Effector memory CD8-positive, alpha-beta T cell (primary cell): ENCODE data around the gene PTBP3.
"Not testable (repeated sequence)": the region's sequence is repeated elsewhere in the genome, so short reads cannot be mapped to it uniquely, and the experiment has no call there.

Source experiments
- ATAC-seq: fragments of 150-1000 bp; cut with Tn5 transposase; replicated peaks from 2 replicates; pipeline ENCODE4 v1.10.0; 2021; ENCODE audit warnings: mild to moderate bottlenecking, moderate library complexity
- DNase-seq, 3 experiments: peaks; one replicate each; pipeline ENCODE4 v3.0.0; 2021
- H3K27ac Mint-ChIP-seq, 2 donors: one replicate each; pipeline ENCODE4 v1.8.0; 2022; ENCODE audit warnings: mild to moderate bottlenecking in 2 of 2, mixed read lengths in 2 of 2, moderate library complexity in 2 of 2
- H3K27me3 Mint-ChIP-seq, 2 donors: one replicate each; pipeline ENCODE4 v1.8.0; 2022; ENCODE audit warnings: mixed read lengths in 2 of 2
- H3K36me3 Mint-ChIP-seq: one replicate; pipeline ENCODE4 v1.8.0; 2022; ENCODE audit warnings: mild to moderate bottlenecking, moderate library complexity, mixed read lengths; ENCODE audit not compliant: insufficient read depth
- H3K4me1 Mint-ChIP-seq, 2 donors: one replicate each; pipeline ENCODE4 v1.8.0; 2022; ENCODE audit warnings: low read depth in 2 of 2, mixed read lengths in 2 of 2
- H3K4me3 Mint-ChIP-seq, 2 donors: one replicate each; pipeline ENCODE4 v1.8.0; 2022; ENCODE audit warnings: mild to moderate bottlenecking in 2 of 2, mixed read lengths in 2 of 2, moderate library complexity in 2 of 2
- H3K9me3 Mint-ChIP-seq, 2 donors: one replicate each; pipeline ENCODE4 v1.8.0; 2022; ENCODE audit warnings: mixed read lengths in 2 of 2

PTBP3 gene

DNA sequence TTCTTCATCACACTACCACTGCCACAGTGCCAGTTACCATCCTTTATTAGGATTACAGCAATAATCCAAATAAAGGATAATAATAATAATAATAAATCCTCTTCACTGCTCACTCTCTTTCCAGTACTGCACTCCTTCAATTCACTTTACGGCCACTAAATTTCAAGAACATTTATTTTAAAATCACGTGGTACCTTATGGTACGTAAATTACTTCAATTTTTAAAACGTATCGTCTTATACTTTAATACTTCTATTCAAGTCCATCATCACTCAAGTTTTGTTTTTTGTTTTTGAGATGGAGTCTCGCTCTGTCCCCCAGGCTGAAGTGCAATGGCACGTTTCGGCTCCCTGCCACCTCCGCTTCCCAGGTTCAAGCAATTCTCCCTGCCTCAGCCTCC lies 36.5 kb downstream of the PTBP3 start:
- peaks cover 40 to 65% of the 10 kb centered on the region in 2 donors for H3K4me1 Mint-ChIP-seq
- DNase-seq: no peak
- no peaks in the 10 kb centered on the region for H3K27me3 Mint-ChIP-seq
- no peak overlapping the region for H3K4me3 Mint-ChIP-seq
- no peak overlapping the region for H3K27ac Mint-ChIP-seq
- no peak for ATAC-seq
- no peaks in the 10 kb centered on the region for H3K9me3 Mint-ChIP-seq
- H3K36me3 Mint-ChIP-seq: peaks cover 26% of the 10 kb centered on the region

DNA sequence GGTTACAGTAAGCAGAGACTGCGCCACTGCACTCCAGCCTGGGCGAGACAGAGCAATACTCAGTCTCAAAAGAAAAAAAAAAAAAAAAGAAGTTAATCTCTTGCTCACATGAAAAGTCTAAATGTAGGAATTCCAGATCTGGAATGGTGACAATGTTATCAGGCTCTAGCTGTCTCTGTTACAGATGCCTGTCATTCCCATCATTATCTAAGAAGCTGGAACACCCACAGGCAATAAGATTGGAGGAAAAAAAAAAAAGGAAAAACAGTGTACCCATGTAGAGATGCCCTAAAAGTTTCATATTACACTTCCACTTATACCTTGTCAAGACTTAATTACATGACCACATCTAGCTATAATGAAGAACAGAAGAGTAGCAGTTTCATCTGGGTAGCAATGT lies 38.2 kb downstream of the PTBP3 start:
- H3K4me3 Mint-ChIP-seq: no peak overlapping the region
- H3K27ac Mint-ChIP-seq: no peak overlapping the region
- H3K36me3 Mint-ChIP-seq: peaks cover 33% of the 10 kb centered on the region
- DNase-seq (no peak), ATAC-seq (no peak)
- no peaks in the 10 kb centered on the region for H3K9me3 Mint-ChIP-seq
- peaks cover 35 to 60% of the 10 kb centered on the region in 2 donors for H3K4me1 Mint-ChIP-seq
- no peaks in the 10 kb centered on the region for H3K27me3 Mint-ChIP-seq

DNA sequence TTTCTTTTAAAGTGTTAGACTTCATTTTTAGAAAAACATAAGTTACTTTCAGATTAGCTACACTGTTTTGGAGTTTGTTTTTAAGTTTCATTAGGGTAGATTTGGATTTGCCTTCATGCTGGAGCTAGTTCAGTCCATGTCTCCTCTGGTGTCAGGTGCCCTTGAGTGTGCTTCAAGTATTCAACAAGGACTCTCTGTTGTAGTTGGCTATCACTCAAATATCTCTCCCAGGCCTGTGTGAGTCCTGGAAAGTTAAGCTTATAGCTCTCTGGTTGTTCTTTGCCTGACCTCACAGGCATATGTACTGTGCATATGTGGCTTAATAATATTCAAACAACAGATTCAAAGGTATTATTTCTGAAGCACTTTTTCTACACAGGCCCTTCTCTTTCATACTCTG lies 45.4 kb downstream of the PTBP3 start:
- ATAC-seq (no peak), DNase-seq (no peak)
- Mint-ChIP-seq H3K36me3 (peaks cover 31% of the 10 kb centered on the region), H3K9me3 (peaks cover 0 to 3% of the 10 kb centered on the region in 2 donors), H3K27ac (peak overlapping the region in 1 of 2 donors; percentile 29), H3K4me3 (no peak overlapping the region), H3K27me3 (no peaks in the 10 kb centered on the region), H3K4me1 (peaks cover 27 to 40% of the 10 kb centered on the region in 2 donors)

DNA sequence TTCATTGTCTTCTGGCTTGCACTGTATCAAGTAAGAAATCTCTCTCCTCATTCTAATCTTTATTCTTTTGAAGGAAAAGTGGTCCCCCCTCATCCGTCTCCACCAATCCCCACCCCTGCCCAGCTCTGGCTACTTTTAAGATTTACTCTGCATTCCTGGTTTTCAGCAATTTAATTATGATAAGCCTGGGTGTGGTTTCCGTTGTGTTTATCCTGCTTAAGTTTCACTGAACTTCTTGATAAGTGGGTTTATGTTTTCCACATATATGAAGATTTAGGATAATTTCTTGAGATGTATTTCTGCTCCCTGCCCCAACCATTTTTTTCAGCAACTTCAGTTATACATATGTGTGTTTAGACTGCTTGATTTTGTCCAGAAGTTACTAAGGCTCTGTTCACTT lies 46.5 kb downstream of the PTBP3 start:
- Mint-ChIP-seq H3K27ac (no peak overlapping the region), H3K36me3 (peaks cover 31% of the 10 kb centered on the region), H3K4me3 (no peak overlapping the region), H3K27me3 (no peaks in the 10 kb centered on the region), H3K4me1 (peaks cover 27 to 43% of the 10 kb centered on the region in 2 donors), H3K9me3 (peaks cover 0 to 3% of the 10 kb centered on the region in 2 donors)
- DNase-seq: no peak
- no peak for ATAC-seq

DNA sequence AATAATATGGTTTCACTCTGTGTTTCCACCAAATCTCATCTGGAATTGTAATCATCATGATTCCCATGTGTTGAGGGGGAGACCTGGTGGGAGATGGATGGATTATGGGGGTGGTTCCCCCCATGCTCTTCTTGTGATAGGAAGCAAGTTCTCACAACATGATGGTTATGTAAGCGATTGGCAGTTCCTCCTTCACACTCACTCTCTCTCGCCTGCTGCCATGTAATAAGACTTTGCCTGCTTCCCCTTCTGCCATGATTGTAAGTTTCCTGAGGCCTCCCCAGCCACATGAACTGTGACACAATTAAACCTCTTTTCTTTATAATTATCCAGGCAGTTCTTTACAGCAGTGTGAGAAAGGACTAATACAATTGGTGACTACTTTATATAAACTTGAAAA lies 48.4 kb downstream of the PTBP3 start:
- Mint-ChIP-seq H3K27ac (peak overlapping the region; percentile 26 to 53), H3K9me3 (peaks cover 0 to 3% of the 10 kb centered on the region in 2 donors), H3K4me3 (no peak overlapping the region), H3K4me1 (peaks cover 22 to 50% of the 10 kb centered on the region in 2 donors), H3K36me3 (peaks cover 24% of the 10 kb centered on the region), H3K27me3 (no peaks in the 10 kb centered on the region)
- no peak for ATAC-seq
- no peak for DNase-seq

DNA sequence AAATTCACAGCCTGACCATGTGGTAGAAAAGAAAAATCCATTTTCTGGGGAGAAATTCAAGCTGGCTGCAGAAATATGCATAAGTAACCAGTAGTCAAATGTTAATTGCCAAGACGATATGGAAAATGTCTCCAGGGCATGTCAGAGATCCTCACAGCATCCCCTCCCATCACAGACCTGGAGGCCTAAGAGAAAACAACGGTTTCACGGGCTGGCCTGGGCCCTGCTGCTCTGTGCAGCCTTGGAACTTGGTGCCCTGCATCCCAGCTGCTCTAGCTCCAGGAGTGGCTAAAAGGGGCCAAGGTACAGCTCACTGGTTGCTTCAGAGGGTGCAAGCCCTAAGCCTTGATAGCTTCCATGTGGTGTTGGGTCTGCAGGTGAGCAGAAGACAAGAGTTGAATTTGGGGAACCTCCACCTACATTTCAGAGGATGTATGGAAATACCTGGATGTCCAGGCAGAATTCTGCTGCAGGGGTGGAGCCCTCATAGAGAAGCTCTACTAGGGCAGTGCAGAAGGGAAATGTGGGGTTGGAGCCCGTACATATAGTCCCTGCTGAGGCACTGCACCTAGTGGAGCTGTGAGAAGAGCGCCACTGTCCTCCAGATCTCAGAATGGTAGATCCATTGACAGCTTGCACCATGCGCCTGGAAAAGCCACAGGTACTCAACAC lies 49.7 kb downstream of the PTBP3 start:
- ATAC-seq: no peak

DNA sequence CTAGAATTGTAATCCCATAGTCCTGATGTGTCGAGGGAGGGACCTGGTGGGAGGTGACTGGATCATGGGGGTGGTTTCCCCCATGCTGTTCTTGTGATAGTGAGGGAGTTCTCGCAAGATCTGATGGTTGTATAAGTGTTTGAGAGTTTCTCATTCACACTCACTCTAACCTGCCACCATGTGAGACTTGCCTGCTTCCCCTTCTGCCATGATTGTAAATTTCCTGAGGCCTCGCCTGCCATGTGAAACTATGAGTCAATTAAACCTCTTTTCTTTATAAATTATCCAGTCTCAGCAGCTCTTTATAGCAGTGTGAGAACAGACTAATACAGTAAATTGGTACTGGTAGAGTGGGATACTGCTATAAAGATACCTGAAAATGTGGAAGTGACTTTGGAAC lies 50.6 kb downstream of the PTBP3 start:
- not testable (repeated sequence) for H3K27me3 Mint-ChIP-seq, DNase-seq, H3K4me3 Mint-ChIP-seq, H3K9me3 Mint-ChIP-seq, ATAC-seq
- Mint-ChIP-seq H3K27ac (peak overlapping the region in 1 of 2 donors; percentile 47), H3K36me3 (peaks cover 20% of the 10 kb centered on the region), H3K4me1 (peaks cover 21 to 49% of the 10 kb centered on the region in 2 donors)

More for the DNA sequence above, 49.7 kb downstream of the PTBP3 start:
- no peaks in the 10 kb centered on the region for H3K27me3 Mint-ChIP-seq
- no peak for DNase-seq
- peaks cover 24% of the 10 kb centered on the region for H3K36me3 Mint-ChIP-seq
- no peak overlapping the region for H3K27ac Mint-ChIP-seq
- peaks cover 0 to 3% of the 10 kb centered on the region in 2 donors for H3K9me3 Mint-ChIP-seq
- H3K4me3 Mint-ChIP-seq: no peak overlapping the region
- H3K4me1 Mint-ChIP-seq: peaks cover 21 to 49% of the 10 kb centered on the region in 2 donors

DNA sequence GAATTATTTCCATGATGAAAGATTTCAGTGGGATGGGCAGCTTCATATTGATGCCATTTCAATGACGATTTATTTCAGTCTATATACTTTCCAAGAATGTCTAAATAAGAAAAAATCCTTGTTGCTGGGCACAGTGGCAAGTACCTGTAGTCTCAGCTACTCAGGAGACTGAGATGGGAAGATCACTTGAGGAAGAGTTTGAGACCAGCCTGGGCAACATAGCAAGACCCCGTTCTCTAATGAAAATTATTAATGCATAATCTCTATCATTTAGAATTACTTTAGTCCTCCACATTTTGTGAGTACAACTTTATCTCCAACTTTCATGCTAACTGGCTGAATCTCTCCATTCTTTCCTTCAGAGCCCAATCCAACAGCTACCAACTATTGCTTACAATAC lies 52.5 kb downstream of the PTBP3 start:
- H3K27ac Mint-ChIP-seq: peak overlapping the region in 1 of 2 donors; percentile 54
- H3K4me1 Mint-ChIP-seq: peaks cover 22 to 59% of the 10 kb centered on the region in 2 donors
- peaks cover 5% of the 10 kb centered on the region for H3K36me3 Mint-ChIP-seq
- H3K9me3 Mint-ChIP-seq: peaks cover 0 to 3% of the 10 kb centered on the region in 2 donors
- no peak overlapping the region for H3K4me3 Mint-ChIP-seq
- DNase-seq: no peak
- H3K27me3 Mint-ChIP-seq: no peaks in the 10 kb centered on the region
- no peak for ATAC-seq

DNA sequence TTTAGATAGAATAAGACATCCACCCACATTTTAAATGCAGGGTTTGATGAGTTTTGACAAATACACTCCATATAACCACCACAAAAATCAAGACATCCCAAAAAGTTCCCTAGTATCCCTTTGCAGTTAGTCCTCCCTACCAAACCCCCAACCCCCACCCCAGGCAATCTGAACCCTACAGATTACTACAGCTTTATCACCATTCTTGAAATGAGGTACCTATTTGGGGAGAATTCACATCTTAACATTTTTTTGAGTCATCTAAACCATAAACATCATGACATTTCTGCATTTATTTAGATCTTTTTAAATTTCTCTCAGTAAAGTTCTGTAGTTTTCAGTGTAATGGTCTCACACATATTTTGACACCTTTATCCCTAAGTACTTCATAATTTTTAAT lies 53.9 kb downstream of the PTBP3 start:
- Mint-ChIP-seq H3K9me3 (no peaks in the 10 kb centered on the region), H3K27ac (no peak overlapping the region), H3K4me1 (peaks cover 23 to 61% of the 10 kb centered on the region in 2 donors), H3K4me3 (no peak overlapping the region), H3K36me3 (peaks cover 6% of the 10 kb centered on the region), H3K27me3 (no peaks in the 10 kb centered on the region)
- DNase-seq (no peak), ATAC-seq (no peak)

DNA sequence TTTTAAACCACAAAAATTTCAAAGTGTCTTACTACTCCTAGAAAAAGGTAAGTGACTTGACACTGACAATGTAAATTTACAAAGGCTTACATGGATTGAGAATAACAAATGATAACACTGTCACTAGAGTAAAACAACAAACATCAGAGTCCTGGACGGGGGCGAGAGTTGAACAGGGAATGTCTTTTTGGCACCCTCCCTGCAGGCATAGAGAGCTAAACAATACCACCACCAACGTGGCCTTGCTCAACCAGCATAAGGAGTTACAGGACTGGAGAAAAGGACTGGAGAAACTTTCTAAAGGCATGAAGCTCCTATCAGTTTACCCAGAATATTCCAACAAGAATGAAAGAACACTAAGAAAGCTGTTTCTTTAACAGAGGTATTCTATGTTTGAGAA lies 55.3 kb downstream of the PTBP3 start:
- DNase-seq: no peak
- no peak overlapping the region for H3K27ac Mint-ChIP-seq
- H3K4me1 Mint-ChIP-seq: peaks cover 20 to 69% of the 10 kb centered on the region in 2 donors
- H3K36me3 Mint-ChIP-seq: peaks cover 5% of the 10 kb centered on the region
- no peaks in the 10 kb centered on the region for H3K27me3 Mint-ChIP-seq
- no peak overlapping the region for H3K4me3 Mint-ChIP-seq
- no peaks in the 10 kb centered on the region for H3K9me3 Mint-ChIP-seq
- ATAC-seq: no peak

DNA sequence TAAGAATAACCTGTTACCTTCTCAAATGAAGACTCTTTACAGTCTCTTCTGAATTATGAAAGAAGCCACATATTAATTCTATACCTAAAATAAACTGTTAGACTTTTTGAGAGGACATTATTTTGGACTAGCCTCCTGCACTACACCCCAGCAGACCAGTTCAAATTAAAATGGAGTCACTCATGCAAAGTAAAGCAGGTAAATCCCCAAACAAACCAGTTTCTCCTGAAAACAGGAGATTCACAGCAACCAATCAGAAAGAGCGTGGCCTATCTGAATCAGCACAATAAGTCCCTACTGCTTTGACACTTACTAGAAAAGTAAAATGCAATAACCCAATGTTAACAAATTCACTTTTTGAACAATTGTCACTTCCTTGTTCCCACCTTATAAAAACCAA lies 58.8 kb downstream of the PTBP3 start:
- ATAC-seq: no peak
- Mint-ChIP-seq H3K36me3 (peaks cover 19% of the 10 kb centered on the region), H3K4me3 (peak overlapping the region in 1 of 2 donors; percentile 25)

DNA sequence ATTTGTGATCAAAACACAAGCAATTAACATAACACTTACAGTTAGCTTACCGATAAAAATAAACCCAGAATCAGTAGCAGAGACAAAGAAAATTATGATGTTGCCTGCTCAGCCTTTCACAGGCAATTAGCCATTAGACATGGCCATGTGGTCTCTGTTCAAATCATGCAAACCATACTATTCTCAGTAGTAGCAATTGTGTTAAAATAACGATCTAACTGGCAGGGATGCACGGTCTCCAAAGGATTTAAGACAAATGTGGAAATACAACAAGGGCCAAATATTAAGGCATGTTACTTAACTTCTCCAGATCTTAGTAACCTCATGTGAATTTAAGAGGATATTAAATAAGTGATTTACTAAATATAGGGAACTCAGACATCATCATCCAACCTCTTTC lies 59.5 kb downstream of the PTBP3 start:
- Mint-ChIP-seq H3K27ac (peak overlapping the region; percentile 72 to 89), H3K4me3 (no peak overlapping the region), H3K36me3 (peaks cover 25% of the 10 kb centered on the region), H3K9me3 (no peaks in the 10 kb centered on the region), H3K27me3 (no peaks in the 10 kb centered on the region), H3K4me1 (peaks cover 21 to 65% of the 10 kb centered on the region in 2 donors)
- ATAC-seq: no peak
- DNase-seq: no peak

More for the DNA sequence above, 58.8 kb downstream of the PTBP3 start:
- Mint-ChIP-seq H3K27ac (peak overlapping the region; percentile 37 to 89), H3K9me3 (no peaks in the 10 kb centered on the region), H3K4me1 (peaks cover 21 to 64% of the 10 kb centered on the region in 2 donors), H3K27me3 (no peaks in the 10 kb centered on the region)
- DNase-seq: no peak

DNA sequence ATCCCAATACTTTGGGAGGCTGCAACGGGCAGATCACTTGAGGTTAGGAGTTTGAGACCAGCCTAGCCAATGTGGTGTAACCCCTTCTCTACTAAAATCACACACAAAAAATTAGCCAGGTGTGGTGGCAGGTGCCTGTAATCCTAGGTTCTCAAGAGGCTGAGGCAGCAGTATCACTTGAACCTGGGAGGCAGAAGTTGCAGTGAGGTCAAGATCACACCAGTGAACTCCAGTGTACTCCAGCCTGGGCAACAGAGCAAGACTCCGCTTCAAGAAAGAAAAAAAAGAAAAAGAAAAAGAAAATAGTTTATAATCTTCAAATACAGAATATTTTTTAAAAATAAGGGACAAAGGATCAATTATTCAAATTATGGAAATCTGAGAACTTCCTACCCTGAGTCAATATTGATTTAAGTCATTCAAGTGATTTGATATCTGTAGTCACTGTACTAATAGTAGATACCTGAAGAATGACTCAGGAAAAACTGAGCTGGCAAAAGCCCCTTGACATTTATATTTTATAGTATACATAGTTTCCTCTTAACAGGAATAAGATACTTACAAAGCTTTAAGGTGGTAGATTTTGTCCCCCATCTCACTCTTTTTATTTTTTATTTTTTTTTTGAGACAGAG lies 61.8 kb downstream of the PTBP3 start:
- Mint-ChIP-seq H3K27ac (peak overlapping the region; percentile 29 to 81), H3K27me3 (no peaks in the 10 kb centered on the region), H3K4me1 (peaks cover 14 to 47% of the 10 kb centered on the region in 2 donors), H3K36me3 (peaks cover 43% of the 10 kb centered on the region), H3K4me3 (no peak overlapping the region), H3K9me3 (no peaks in the 10 kb centered on the region)
- DNase-seq (no peak), ATAC-seq (no peak)

DNA sequence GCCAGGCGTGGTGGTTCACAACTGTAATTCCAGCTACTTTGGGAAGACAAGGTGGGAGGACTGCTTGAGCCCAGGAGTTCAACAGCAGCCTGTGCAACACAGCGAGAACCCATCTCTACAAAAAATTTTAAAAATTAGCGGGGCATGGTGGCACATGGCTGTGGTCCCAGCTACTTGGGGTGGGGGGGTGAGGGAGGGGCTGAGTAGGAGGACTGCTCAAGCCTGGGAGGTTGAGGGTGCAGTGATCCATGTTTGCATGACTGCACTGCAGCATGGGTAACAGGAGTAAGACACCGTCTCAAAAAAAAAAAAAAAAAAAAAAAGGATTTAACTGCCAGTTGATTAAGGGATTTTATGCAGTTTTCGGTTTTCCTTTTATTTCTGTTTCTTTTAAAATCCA lies 65.0 kb downstream of the PTBP3 start:
- peaks cover 15 to 44% of the 10 kb centered on the region in 2 donors for H3K4me1 Mint-ChIP-seq
- no peaks in the 10 kb centered on the region for H3K9me3 Mint-ChIP-seq
- H3K4me3 Mint-ChIP-seq: no peak overlapping the region
- ATAC-seq (no peak), DNase-seq (no peak)
- H3K27ac Mint-ChIP-seq: peak overlapping the region in 1 of 2 donors; percentile 22
- H3K27me3 Mint-ChIP-seq: no peaks in the 10 kb centered on the region
- peaks cover 39% of the 10 kb centered on the region for H3K36me3 Mint-ChIP-seq
